Measurements from ENCODE around the gene BCL7B.
"Not testable (repeated sequence)": the region's sequence is repeated elsewhere in the genome, so short reads cannot be mapped to it uniquely, and the experiment has no call there.

Gene BCL7B

DNA sequence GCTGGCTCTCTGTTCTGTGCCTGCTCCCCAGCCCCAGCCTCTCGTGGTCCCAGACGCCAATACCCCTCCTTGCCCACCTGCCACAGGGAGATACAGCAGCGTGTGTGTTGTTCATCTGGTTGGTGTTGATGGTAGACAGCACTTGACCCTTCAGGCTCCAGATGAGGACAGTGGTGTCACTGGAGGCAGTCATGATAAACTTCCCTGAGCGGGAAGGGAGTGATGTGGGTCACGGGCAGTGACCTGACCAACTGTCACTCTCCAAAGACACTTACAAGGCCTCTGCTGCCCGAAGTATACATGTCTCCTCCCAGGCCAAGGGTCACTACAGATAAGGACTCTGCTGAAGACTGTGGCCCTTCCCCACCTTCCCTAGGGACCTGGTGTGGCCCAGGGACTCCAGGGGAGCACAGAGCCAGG lies 15.3 kb upstream of the BCL7B start:
- peaks cover 7 to 63% (median 56%) of the 10 kb centered on the region in 5 donors for H3K36me3 ChIP-seq (ENCODE audit: control insufficient read depth in 5 of 5, insufficient read depth in 5 of 5, low read length in 5 of 5)
- H3K27me3 ChIP-seq (ENCODE audit: control insufficient read depth in 5 of 5, insufficient read depth in 4 of 5, low read length in 5 of 5), result no peaks in the 10 kb centered on the region
- peaks cover 2 to 17% (median 13%) of the 10 kb centered on the region in 5 donors for H3K4me1 ChIP-seq (ENCODE audit: control insufficient read depth in 5 of 5, insufficient read depth in 5 of 5, low read length in 5 of 5)
- no peaks in the 10 kb centered on the region for H3K9me3 ChIP-seq (ENCODE audit: control insufficient read depth in 5 of 5, low read length in 5 of 5)
- H3K9ac ChIP-seq (ENCODE audit: low read length in 5 of 5), result no peak overlapping the region
- no peak overlapping the region for H3K4me3 ChIP-seq (ENCODE audit: low read depth in 1 of 5, low read length in 5 of 5)
- no peak overlapping the region for H3K27ac ChIP-seq (ENCODE audit: low read depth, low read length)

GRCh38 chr7:73570977-73571376 lies 13.5 kb upstream of the BCL7B start:
- Histone ChIP-seq H3K9me3 (ENCODE audit: control insufficient read depth in 5 of 5, low read length in 5 of 5) (no peaks in the 10 kb centered on the region), H3K27ac (ENCODE audit: low read depth, low read length) (no peak overlapping the region), H3K9ac (ENCODE audit: low read length in 5 of 5) (no peak overlapping the region), H3K4me1 (ENCODE audit: control insufficient read depth in 5 of 5, insufficient read depth in 5 of 5, low read length in 5 of 5) (peaks cover 0 to 6% (median 4%) of the 10 kb centered on the region in 5 donors), H3K4me3 (ENCODE audit: low read depth in 1 of 5, low read length in 5 of 5) (no peak overlapping the region), H3K27me3 (ENCODE audit: control insufficient read depth in 5 of 5, insufficient read depth in 4 of 5, low read length in 5 of 5) (no peaks in the 10 kb centered on the region), H3K36me3 (ENCODE audit: control insufficient read depth in 5 of 5, insufficient read depth in 5 of 5, low read length in 5 of 5) (peaks cover 7 to 63% (median 56%) of the 10 kb centered on the region in 5 donors)

DNA sequence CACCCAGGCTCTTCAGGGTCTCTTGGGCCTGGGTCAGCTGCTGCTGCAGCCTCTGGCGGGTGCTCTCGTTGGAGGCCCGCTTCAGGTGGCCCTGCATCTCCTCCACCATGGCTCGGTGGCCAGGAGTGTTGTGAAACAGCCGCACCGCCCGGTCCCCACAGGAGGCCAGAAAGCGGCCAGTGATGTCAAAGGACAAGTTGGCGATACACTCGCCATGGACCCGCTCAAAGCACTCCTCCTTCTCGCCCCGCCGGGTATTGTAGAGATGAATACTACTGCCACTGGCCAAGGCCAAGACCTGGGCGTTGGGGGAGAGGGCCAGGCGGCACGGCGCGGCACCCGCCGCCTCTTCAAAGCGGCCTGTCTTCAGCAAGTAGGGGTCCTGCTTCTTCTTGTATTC lies 13.0 kb upstream of the BCL7B start:
- Histone ChIP-seq H3K36me3 (ENCODE audit: control insufficient read depth in 5 of 5, insufficient read depth in 5 of 5, low read length in 5 of 5) (peaks cover 7 to 63% (median 56%) of the 10 kb centered on the region in 5 donors), H3K4me3 (ENCODE audit: low read depth in 1 of 5, low read length in 5 of 5) (no peak overlapping the region), H3K4me1 (ENCODE audit: control insufficient read depth in 5 of 5, insufficient read depth in 5 of 5, low read length in 5 of 5) (peaks cover 0 to 11% (median 8%) of the 10 kb centered on the region in 5 donors), H3K27me3 (ENCODE audit: control insufficient read depth in 5 of 5, insufficient read depth in 4 of 5, low read length in 5 of 5) (no peaks in the 10 kb centered on the region), H3K9me3 (ENCODE audit: control insufficient read depth in 5 of 5, low read length in 5 of 5) (no peaks in the 10 kb centered on the region), H3K9ac (ENCODE audit: low read length in 5 of 5) (no peak overlapping the region), H3K27ac (ENCODE audit: low read depth, low read length) (no peak overlapping the region)

DNA sequence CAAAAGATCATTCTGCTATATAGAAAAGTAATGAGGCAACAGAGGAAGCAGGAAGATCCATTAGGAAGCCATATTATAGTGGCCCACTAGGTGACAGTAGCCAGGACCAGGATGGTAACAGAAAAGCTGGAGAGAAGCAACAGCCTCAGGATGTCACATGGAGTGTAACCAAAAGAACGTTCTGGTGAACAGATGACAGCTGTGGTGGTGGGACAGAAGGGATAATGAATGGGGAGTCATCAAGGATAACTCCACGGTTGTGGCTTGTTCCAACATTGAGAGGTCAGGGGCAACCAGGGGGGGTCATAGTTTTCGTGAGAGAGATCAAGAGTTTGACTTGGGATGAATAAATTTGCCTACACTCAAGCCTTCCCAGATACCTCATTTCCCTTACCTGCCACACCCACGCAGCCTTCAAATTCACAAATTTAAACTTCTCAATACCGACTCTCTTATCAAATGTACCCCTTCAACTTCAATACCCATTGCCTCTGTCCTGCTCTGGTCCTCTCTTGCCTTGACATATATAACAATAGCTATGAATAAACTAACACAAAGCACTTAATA lies 11.6 kb upstream of the BCL7B start:
- Histone ChIP-seq H3K9me3 (ENCODE audit: control insufficient read depth in 5 of 5, low read length in 5 of 5) (no peaks in the 10 kb centered on the region), H3K9ac (ENCODE audit: low read length in 5 of 5) (no peak overlapping the region), H3K4me3 (ENCODE audit: low read depth in 1 of 5, low read length in 5 of 5) (no peak overlapping the region), H3K4me1 (ENCODE audit: control insufficient read depth in 5 of 5, insufficient read depth in 5 of 5, low read length in 5 of 5) (peaks cover 0 to 18% (median 10%) of the 10 kb centered on the region in 5 donors), H3K36me3 (ENCODE audit: control insufficient read depth in 5 of 5, insufficient read depth in 5 of 5, low read length in 5 of 5) (peaks cover 7 to 54% (median 48%) of the 10 kb centered on the region in 5 donors), H3K27ac (ENCODE audit: low read depth, low read length) (no peak overlapping the region), H3K27me3 (ENCODE audit: control insufficient read depth in 5 of 5, insufficient read depth in 4 of 5, low read length in 5 of 5) (no peaks in the 10 kb centered on the region)

- H3K27ac ChIP-seq (ENCODE audit: low read depth, low read length), result no peak overlapping the region
Measured at GRCh38 chr7:73567846-73568685, 10.6 kb upstream of the BCL7B start.

GRCh38 chr7:73567140-73567539 lies 9.7 kb upstream of the BCL7B start:
- H3K4me1 ChIP-seq (ENCODE audit: control insufficient read depth in 5 of 5, insufficient read depth in 5 of 5, low read length in 5 of 5), result peaks cover 0 to 15% (median 10%) of the 10 kb centered on the region in 5 donors
- no peak overlapping the region for H3K27ac ChIP-seq (ENCODE audit: low read depth, low read length)

More at GRCh38 chr7:73567846-73568685, 10.6 kb upstream of the BCL7B start:
- no peak overlapping the region for H3K9ac ChIP-seq (ENCODE audit: low read length in 5 of 5)
- H3K27me3 ChIP-seq (ENCODE audit: control insufficient read depth in 5 of 5, insufficient read depth in 4 of 5, low read length in 5 of 5), result no peaks in the 10 kb centered on the region
- H3K9me3 ChIP-seq (ENCODE audit: control insufficient read depth in 5 of 5, low read length in 5 of 5), result no peaks in the 10 kb centered on the region
- peaks cover 7 to 43% (median 37%) of the 10 kb centered on the region in 5 donors for H3K36me3 ChIP-seq (ENCODE audit: control insufficient read depth in 5 of 5, insufficient read depth in 5 of 5, low read length in 5 of 5)
- H3K4me1 ChIP-seq (ENCODE audit: control insufficient read depth in 5 of 5, insufficient read depth in 5 of 5, low read length in 5 of 5), result peaks cover 0 to 15% (median 10%) of the 10 kb centered on the region in 5 donors
- H3K4me3 ChIP-seq (ENCODE audit: low read depth in 1 of 5, low read length in 5 of 5), result no peak overlapping the region

GRCh38 chr7:73566431-73566830 lies 8.9 kb upstream of the BCL7B start:
- Histone ChIP-seq H3K4me3 (ENCODE audit: low read depth in 1 of 5, low read length in 5 of 5) (peak overlapping the region in 4 of 5 donors; percentile 46 to 66 (median 62)), H3K4me1 (ENCODE audit: control insufficient read depth in 5 of 5, insufficient read depth in 5 of 5, low read length in 5 of 5) (peaks cover 0 to 15% (median 10%) of the 10 kb centered on the region in 5 donors), H3K36me3 (ENCODE audit: control insufficient read depth in 5 of 5, insufficient read depth in 5 of 5, low read length in 5 of 5) (peaks cover 7 to 28% (median 23%) of the 10 kb centered on the region in 5 donors), H3K9ac (ENCODE audit: low read length in 5 of 5) (peak overlapping the region in 2 of 5 donors; percentile 40 to 68)
- not testable (repeated sequence) for H3K9me3 ChIP-seq (ENCODE audit: control insufficient read depth in 5 of 5, low read length in 5 of 5); H3K27ac ChIP-seq (ENCODE audit: low read depth, low read length); H3K27me3 ChIP-seq (ENCODE audit: control insufficient read depth in 5 of 5, insufficient read depth in 4 of 5, low read length in 5 of 5)

More at GRCh38 chr7:73567140-73567539, 9.7 kb upstream of the BCL7B start:
- Histone ChIP-seq H3K4me3 (ENCODE audit: low read depth in 1 of 5, low read length in 5 of 5) (no peak overlapping the region), H3K36me3 (ENCODE audit: control insufficient read depth in 5 of 5, insufficient read depth in 5 of 5, low read length in 5 of 5) (peaks cover 7 to 34% (median 28%) of the 10 kb centered on the region in 5 donors), H3K9me3 (ENCODE audit: control insufficient read depth in 5 of 5, low read length in 5 of 5) (no peaks in the 10 kb centered on the region), H3K9ac (ENCODE audit: low read length in 5 of 5) (no peak overlapping the region), H3K27me3 (ENCODE audit: control insufficient read depth in 5 of 5, insufficient read depth in 4 of 5, low read length in 5 of 5) (no peaks in the 10 kb centered on the region)

- peaks cover 7 to 22% (median 18%) of the 10 kb centered on the region in 5 donors for H3K36me3 ChIP-seq (ENCODE audit: control insufficient read depth in 5 of 5, insufficient read depth in 5 of 5, low read length in 5 of 5)
- H3K4me1 ChIP-seq (ENCODE audit: control insufficient read depth in 5 of 5, insufficient read depth in 5 of 5, low read length in 5 of 5), result peaks cover 0 to 15% (median 10%) of the 10 kb centered on the region in 5 donors
- H3K9me3 ChIP-seq (ENCODE audit: control insufficient read depth in 5 of 5, low read length in 5 of 5), result no peaks in the 10 kb centered on the region
- H3K27ac ChIP-seq (ENCODE audit: low read depth, low read length), result no peak overlapping the region
- no peaks in the 10 kb centered on the region for H3K27me3 ChIP-seq (ENCODE audit: control insufficient read depth in 5 of 5, insufficient read depth in 4 of 5, low read length in 5 of 5)
- H3K4me3 ChIP-seq (ENCODE audit: low read depth in 1 of 5, low read length in 5 of 5), result peak overlapping the region in 4 of 5 donors; percentile 46 to 66 (median 62)
- H3K9ac ChIP-seq (ENCODE audit: low read length in 5 of 5), result peak overlapping the region in 3 of 5 donors; percentile 40 to 68 (median 56)
Measured at GRCh38 chr7:73565675-73566340, 8.3 kb upstream of the BCL7B start.

GRCh38 chr7:73560109-73560835 lies 2.8 kb upstream of the BCL7B start:
- H3K36me3 ChIP-seq (ENCODE audit: control insufficient read depth in 5 of 5, insufficient read depth in 5 of 5, low read length in 5 of 5), result no peaks in the 10 kb centered on the region

More at GRCh38 chr7:73560109-73560835, 2.8 kb upstream of the BCL7B start:
- Histone ChIP-seq H3K4me3 (ENCODE audit: low read depth in 1 of 5, low read length in 5 of 5) (no peak overlapping the region), H3K9ac (ENCODE audit: low read length in 5 of 5) (no peak overlapping the region), H3K9me3 (ENCODE audit: control insufficient read depth in 5 of 5, low read length in 5 of 5) (no peaks in the 10 kb centered on the region), H3K4me1 (ENCODE audit: control insufficient read depth in 5 of 5, insufficient read depth in 5 of 5, low read length in 5 of 5) (peaks cover 5 to 28% (median 22%) of the 10 kb centered on the region in 5 donors), H3K27ac (ENCODE audit: low read depth, low read length) (no peak overlapping the region), H3K27me3 (ENCODE audit: control insufficient read depth in 5 of 5, insufficient read depth in 4 of 5, low read length in 5 of 5) (no peaks in the 10 kb centered on the region)

Measured in subcutaneous abdominal adipose tissue (tissue), 5 donors.